Measurements from ENCODE around the gene CDK15. TPM values are rescaled to one million over a fixed set of nuclear protein-coding genes. Genes with fewer than 3 reads are reported as not detected.
"Not testable (repeated sequence)": the region's sequence is repeated elsewhere in the genome, so short reads cannot be mapped to it uniquely, and the experiment has no call there.

CDK15 gene
- total RNA-seq, 1 experiment from 2014 or later = 9.2 TPM

GRCh38 chr2:201828220-201828619 is 21.9 kb downstream of the CDK15 start:
- no peak for DNase-seq (ENCODE audit: low spot score)

GRCh38 chr2:201830666-201831065 is 24.3 kb downstream of the CDK15 start:
- no peak for DNase-seq (ENCODE audit: low spot score)

- no peak for DNase-seq (ENCODE audit: low spot score)
Observed at GRCh38 chr2:201831469-201831868, 25.1 kb downstream of the CDK15 start.

GRCh38 chr2:201833781-201834180 is 27.4 kb downstream of the CDK15 start:
- DNase-seq (ENCODE audit: low spot score) = no peak

GRCh38 chr2:201835066-201835465 is 28.7 kb downstream of the CDK15 start:
- no peak for DNase-seq (ENCODE audit: low spot score)

GRCh38 chr2:201837391-201837790 is 31.1 kb downstream of the CDK15 start:
- no peak for DNase-seq (ENCODE audit: low spot score)

GRCh38 chr2:201837824-201838431 is 31.6 kb downstream of the CDK15 start:
- no peak for DNase-seq (ENCODE audit: low spot score)

- no peak for DNase-seq (ENCODE audit: low spot score)
Observed at GRCh38 chr2:201839727-201840126, 33.4 kb downstream of the CDK15 start.

- DNase-seq (ENCODE audit: low spot score) = no peak
Observed at GRCh38 chr2:201840726-201841125, 34.4 kb downstream of the CDK15 start.

- DNase-seq (ENCODE audit: low spot score) = no peak
Observed at GRCh38 chr2:201842131-201842860, 36.0 kb downstream of the CDK15 start.

- DNase-seq (ENCODE audit: low spot score) = not testable (repeated sequence)
Observed at GRCh38 chr2:201844922-201845321, 38.6 kb downstream of the CDK15 start.

- no peak for DNase-seq (ENCODE audit: low spot score)
Observed at GRCh38 chr2:201847481-201847880, 41.1 kb downstream of the CDK15 start.

- DNase-seq (ENCODE audit: low spot score) = no peak
Observed at GRCh38 chr2:201852462-201852861, 46.1 kb downstream of the CDK15 start.

- peak; percentile 38 for DNase-seq (ENCODE audit: low spot score)
Observed at GRCh38 chr2:201852878-201853415, 46.6 kb downstream of the CDK15 start.

GRCh38 chr2:201854221-201854801 is 48.0 kb downstream of the CDK15 start:
- DNase-seq (ENCODE audit: low spot score) = peak; percentile 91

- no peak for DNase-seq (ENCODE audit: low spot score)
Observed at GRCh38 chr2:201854841-201855240, 48.5 kb downstream of the CDK15 start.

GRCh38 chr2:201855356-201855755 is 49.0 kb downstream of the CDK15 start:
- DNase-seq (ENCODE audit: low spot score) = no peak

- DNase-seq (ENCODE audit: low spot score) = no peak
Observed at GRCh38 chr2:201857326-201857725, 51.0 kb downstream of the CDK15 start.

- peak; percentile 78 for DNase-seq (ENCODE audit: low spot score)
Observed at GRCh38 chr2:201858281-201859184, 52.2 kb downstream of the CDK15 start.

GRCh38 chr2:201859949-201860348 is 53.6 kb downstream of the CDK15 start:
- peak; percentile 74 for DNase-seq (ENCODE audit: low spot score)

- DNase-seq (ENCODE audit: low spot score) = peak; percentile 87
Observed at GRCh38 chr2:201860636-201861066, 54.3 kb downstream of the CDK15 start.

- DNase-seq (ENCODE audit: low spot score) = no peak
Observed at GRCh38 chr2:201862843-201863242, 56.5 kb downstream of the CDK15 start.
